GM23248 (cell line): Measurements from ENCODE around the gene CIB2. TPM values are rescaled to one million over a fixed set of nuclear protein-coding genes. Genes with fewer than 3 reads are reported as not detected.

Experiments
- DNase-seq: peaks from one replicate; pipeline ENCODE4 v3.0.0-alpha.2; 2015
- H2AFZ ChIP-seq: fragments of 200-600 bp; sonication (generic); 2 replicates; pipeline ENCODE4 v1.6.1; 2016; ENCODE audit warnings: antibody characterized with exemption
- H3F3A ChIP-seq: fragments of 200-600 bp; sonication (generic); 2 replicates; pipeline ENCODE4 v1.6.1; 2016; ENCODE audit warnings: mild to moderate bottlenecking, antibody characterized with exemption, mixed run types; ENCODE audit not compliant: insufficient read depth
- H3K27ac ChIP-seq: fragments of 200-600 bp; sonication (generic); 2 replicates; pipeline ENCODE4 v1.5.1; 2016; ENCODE audit warnings: mild to moderate bottlenecking
- H3K27me3 ChIP-seq: fragments of 200-600 bp; sonication (generic); replicated peaks from 2 replicates; pipeline ENCODE4 v1.6.1; 2016; ENCODE audit warnings: mild to moderate bottlenecking; ENCODE audit not compliant: insufficient read depth
- H3K36me3 ChIP-seq: fragments of 200-600 bp; sonication (generic); 2 replicates; pipeline ENCODE4 v1.6.1; 2016; ENCODE audit warnings: low read depth, mild to moderate bottlenecking
- H3K4me1 ChIP-seq: fragments of 200-600 bp; sonication (generic); 2 replicates; pipeline ENCODE4 v1.6.1; 2016; ENCODE audit warnings: mild to moderate bottlenecking; ENCODE audit not compliant: insufficient read depth
- H3K4me2 ChIP-seq: fragments of 200-600 bp; sonication (generic); one replicate; pipeline ENCODE4 v1.6.1; 2016; ENCODE audit warnings: mild to moderate bottlenecking; ENCODE audit not compliant: unreplicated experiment
- H3K4me3 ChIP-seq: fragments of 200-600 bp; sonication (generic); 2 replicates; pipeline ENCODE4 v1.5.1; 2016; ENCODE audit warnings: mild to moderate bottlenecking
- H3K79me2 ChIP-seq: fragments of 200-600 bp; sonication (generic); 2 replicates; pipeline ENCODE4 v1.6.1; 2016; ENCODE audit warnings: mild to moderate bottlenecking; ENCODE audit not compliant: insufficient read depth
- H3K9ac ChIP-seq: fragments of 200-600 bp; sonication (generic); 2 replicates; pipeline ENCODE4 v1.6.1; 2016; ENCODE audit warnings: mild to moderate bottlenecking
- H3K9me2 ChIP-seq: fragments of 200-600 bp; sonication (generic); 2 replicates; pipeline ENCODE4 v1.6.1; 2016; ENCODE audit warnings: mixed run types, mild to moderate bottlenecking, moderate library complexity; ENCODE audit not compliant: insufficient read depth
- H3K9me3 ChIP-seq: fragments of 200-600 bp; sonication (generic); one replicate; pipeline ENCODE4 v1.6.1; 2017; ENCODE audit warnings: low read depth
- H4K20me1 ChIP-seq: fragments of 200-600 bp; sonication (generic); 2 replicates; pipeline ENCODE4 v1.6.0; 2016; ENCODE audit not compliant: insufficient read depth
- EZH2 ChIP-seq: fragments of 200-600 bp; sonication (generic); IDR thresholded peaks from 2 replicates; pipeline ENCODE4 v1.6.1; 2018; ENCODE audit warnings: antibody characterized with exemption, mild to moderate bottlenecking; ENCODE audit not compliant: insufficient read depth, poor library complexity, severe bottlenecking
- EZH2phosphoT487 ChIP-seq: fragments of 200-600 bp; sonication (generic); IDR thresholded peaks from 2 replicates; pipeline ENCODE4 v1.6.1; 2018; ENCODE audit warnings: antibody characterized with exemption, moderate library complexity, mild to moderate bottlenecking, low read depth; ENCODE audit not compliant: insufficient read depth
- WGBS, 2 experiments: methylation state at CpG; one replicate each; pipeline ENCODE4 v1.1.6; 2015 to 2017; ENCODE audit warnings: low lambda C conversion rate in 2 of 2, low coverage in 1 of 2; ENCODE audit errors: missing lambda C conversion rate in 2 of 2; 5-methylcytosine and 5-hydroxymethylcytosine counted together
- in situ Hi-C: fragments of 300-500 bp; cut with MboI; formaldehyde crosslinking; loops from 2 replicates; pipeline ENCODE4 v1.15.0; 2020
- polyA plus RNA-seq: library from polyadenylated mRNA; unstranded; fragments of >200 nt; fragmentation: Nextera tagmentation; extraction: Ambion mirVana; gene quantifications from 2 replicates; pipeline ENCODE4 v1.2.1, GENCODE V29; 2016
- total RNA-seq: library from RNA; depleted of rRNA; stranded (reverse); fragments of >200 nt; shearing (Covaris generic); gene quantifications from 2 replicates; pipeline ENCODE4 v1.2.3, GENCODE V29; 2014

CIB2 gene
- total and polyA plus RNA-seq, 2 experiments from 2014 or later = 2.9 to 3.4 TPM

GRCh38 chr15:78142332-78142731, 11.1 kb upstream of the CIB2 start:
- no peak overlapping the region for H3K4me2 ChIP-seq
- no peak for TF ChIP-seq EZH2phosphoT487
- no peak for TF ChIP-seq EZH2
- 76 to 87% methylated on average over 3 of the region's 3 CpGs for WGBS, 2 experiments

GRCh38 chr15:78140292-78140691, 9.0 kb upstream of the CIB2 start:
- H3K27ac ChIP-seq = no peak overlapping the region
- no peaks in the 10 kb centered on the region for H3K4me1 ChIP-seq
- DNase-seq = no peak
- no peaks in the 10 kb centered on the region for H4K20me1 ChIP-seq
- H3K4me3 ChIP-seq = no peak overlapping the region
- no peak for TF ChIP-seq EZH2phosphoT487
- no peak for TF ChIP-seq EZH2
- no peaks in the 10 kb centered on the region for H3K36me3 ChIP-seq
- no peak overlapping the region for H2AFZ ChIP-seq
- H3K9me3 ChIP-seq = no peaks in the 10 kb centered on the region
- H3K79me2 ChIP-seq = no peaks in the 10 kb centered on the region
- H3K9ac ChIP-seq = no peak overlapping the region
- no peak overlapping the region for H3K4me2 ChIP-seq
- H3K9me2 ChIP-seq = no peaks in the 10 kb centered on the region
- H3K27me3 ChIP-seq = no peaks in the 10 kb centered on the region
- H3F3A ChIP-seq = no peaks in the 10 kb centered on the region
- in situ Hi-C loops = no loop called here

More at GRCh38 chr15:78142332-78142731, 11.1 kb upstream of the CIB2 start:
- no peak overlapping the region for H3K4me3 ChIP-seq
- no peaks in the 10 kb centered on the region for H3K27me3 ChIP-seq
- H3K9me3 ChIP-seq = no peaks in the 10 kb centered on the region
- no peak for DNase-seq
- in situ Hi-C loops = no loop called here
- H3K79me2 ChIP-seq = no peaks in the 10 kb centered on the region
- H3K4me1 ChIP-seq = peaks cover 6% of the 10 kb centered on the region; the same call in 1 of the 2 replicates
- H3K27ac ChIP-seq = no peak overlapping the region
- H3K9me2 ChIP-seq = no peaks in the 10 kb centered on the region
- H3K9ac ChIP-seq = no peak overlapping the region
- H4K20me1 ChIP-seq = no peaks in the 10 kb centered on the region
- no peak overlapping the region for H2AFZ ChIP-seq
- H3F3A ChIP-seq = no peaks in the 10 kb centered on the region
- H3K36me3 ChIP-seq = no peaks in the 10 kb centered on the region

GRCh38 chr15:78139578-78139977, 8.3 kb upstream of the CIB2 start:
- Histone ChIP-seq H3K4me2 (no peak overlapping the region), H3F3A (no peaks in the 10 kb centered on the region), H3K27me3 (no peaks in the 10 kb centered on the region), H3K4me1 (no peaks in the 10 kb centered on the region), H3K79me2 (no peaks in the 10 kb centered on the region), H3K9ac (no peak overlapping the region), H2AFZ (no peak overlapping the region), H3K4me3 (no peak overlapping the region), H3K27ac (no peak overlapping the region), H3K9me2 (no peaks in the 10 kb centered on the region), H3K36me3 (no peaks in the 10 kb centered on the region), H3K9me3 (no peaks in the 10 kb centered on the region), H4K20me1 (no peaks in the 10 kb centered on the region)
- 76 to 87% methylated on average over 5 of the region's 5 CpGs for WGBS, 2 experiments
- in situ Hi-C loops = no loop called here
- no peak for DNase-seq
- TF ChIP-seq EZH2 (no peak), EZH2phosphoT487 (no peak)

GRCh38 chr15:78133801-78134200, 2.6 kb upstream of the CIB2 start:
- Histone ChIP-seq H3K9ac (no peak overlapping the region), H3K27me3 (no peaks in the 10 kb centered on the region), H3K9me3 (no peaks in the 10 kb centered on the region), H2AFZ (no peak overlapping the region), H3K4me2 (no peak overlapping the region), H3K4me1 (peaks cover 3% of the 10 kb centered on the region; the same call in 1 of the 2 replicates), H4K20me1 (no peaks in the 10 kb centered on the region), H3K36me3 (no peaks in the 10 kb centered on the region), H3K27ac (no peak overlapping the region), H3K9me2 (no peaks in the 10 kb centered on the region), H3K4me3 (no peak overlapping the region), H3K79me2 (no peaks in the 10 kb centered on the region), H3F3A (no peaks in the 10 kb centered on the region)
- no peak for DNase-seq
- TF ChIP-seq EZH2 = no peak
- TF ChIP-seq EZH2phosphoT487 = no peak
- in situ Hi-C loops = no loop called here
- 93 to 94% methylated on average over 2 of the region's 2 CpGs for WGBS, 2 experiments

GRCh38 chr15:78130466-78131294, 565 bp downstream of the CIB2 start:
- no peaks in the 10 kb centered on the region for H3K79me2 ChIP-seq
- H3K9me3 ChIP-seq = no peaks in the 10 kb centered on the region
- no peak overlapping the region for H3K9ac ChIP-seq
- no peaks in the 10 kb centered on the region for H3K27me3 ChIP-seq
- H3K36me3 ChIP-seq = no peaks in the 10 kb centered on the region
- no peaks in the 10 kb centered on the region for H4K20me1 ChIP-seq
- H3K4me2 ChIP-seq = peak overlapping the region; percentile 70
- H2AFZ ChIP-seq = peak overlapping the region; percentile 55
- no peak overlapping the region for H3K27ac ChIP-seq
- in situ Hi-C loops = no loop called here
- peaks cover 3% of the 10 kb centered on the region; the same call in 1 of the 2 replicates for H3K4me1 ChIP-seq
- peak overlapping the region; percentile 73 for H3K4me3 ChIP-seq
- TF ChIP-seq EZH2 = no peak
- no peak for TF ChIP-seq EZH2phosphoT487
- no peak for DNase-seq
- no peaks in the 10 kb centered on the region for H3K9me2 ChIP-seq
- WGBS, 2 experiments = 58 to 77% methylated on average over 19 to 37 of the region's 51 CpGs
- H3F3A ChIP-seq = no peaks in the 10 kb centered on the region
